ENCODE results near the gene RAVER2. TPM values are rescaled to one million over a fixed set of nuclear protein-coding genes. Genes with fewer than 3 reads are reported as not detected.

Gene RAVER2
- total RNA-seq, 1 experiment from 2014 or later = 20.3 TPM

DNA sequence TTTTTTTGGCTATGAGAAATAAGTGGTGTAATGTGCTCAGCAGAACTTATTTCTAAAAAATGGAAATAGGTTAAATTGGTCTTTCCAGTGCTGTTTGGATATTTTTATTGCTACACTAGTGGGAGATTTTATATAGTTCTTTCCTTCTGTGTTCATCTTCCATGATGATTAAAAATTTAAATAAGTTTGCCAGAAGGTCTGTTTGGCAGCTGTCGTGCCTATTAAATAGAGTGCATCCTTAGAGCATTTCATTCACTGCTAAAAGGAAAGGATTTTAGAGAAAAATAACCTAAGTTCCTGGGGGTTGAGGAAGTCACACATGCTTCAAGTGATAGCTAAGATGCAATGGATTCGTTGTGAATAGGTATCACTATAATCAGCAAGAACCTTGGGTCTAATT lies 29.7 kb upstream of the RAVER2 start:
- ChIA-PET CTCF (no interaction called here), POLR2A (no interaction called here)
- no peak for ATAC-seq
- H3K9me3 Mint-ChIP-seq = peaks cover 22% of the 10 kb centered on the region
- TF ChIP-seq ETV6 (CRISPR knock-in tag; IDR thresholded peaks at IDR 0.05) = no peak
- no peak for TF ChIP-seq ZNF121 (CRISPR knock-in tag; IDR thresholded peaks at IDR 0.05)
- no peak for TF ChIP-seq TCF7 (CRISPR knock-in tag; IDR thresholded peaks at IDR 0.05; ENCODE audit: low read depth)
- TF ChIP-seq NR2C2 (CRISPR knock-in tag; IDR thresholded peaks at IDR 0.05) = no peak
- TF ChIP-seq ZNF219 (CRISPR knock-in tag; IDR thresholded peaks at IDR 0.05; ENCODE audit: borderline replicate concordance) = no peak
- TF ChIP-seq, protein P1, sequence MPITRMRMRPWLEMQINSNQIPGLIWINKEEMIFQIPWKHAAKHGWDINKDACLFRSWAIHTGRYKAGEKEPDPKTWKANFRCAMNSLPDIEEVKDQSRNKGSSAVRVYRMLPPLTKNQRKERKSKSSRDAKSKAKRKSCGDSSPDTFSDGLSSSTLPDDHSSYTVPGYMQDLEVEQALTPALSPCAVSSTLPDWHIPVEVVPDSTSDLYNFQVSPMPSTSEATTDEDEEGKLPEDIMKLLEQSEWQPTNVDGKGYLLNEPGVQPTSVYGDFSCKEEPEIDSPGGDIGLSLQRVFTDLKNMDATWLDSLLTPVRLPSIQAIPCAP (CRISPR knock-in tag; IDR thresholded peaks at IDR 0.05) = no peak
- TF ChIP-seq ZBTB21 (CRISPR knock-in tag; IDR thresholded peaks at IDR 0.05; ENCODE audit: borderline replicate concordance) = no peak
- no peak for TF ChIP-seq RORB (CRISPR knock-in tag; IDR thresholded peaks at IDR 0.05)
- TF ChIP-seq, protein P2, sequence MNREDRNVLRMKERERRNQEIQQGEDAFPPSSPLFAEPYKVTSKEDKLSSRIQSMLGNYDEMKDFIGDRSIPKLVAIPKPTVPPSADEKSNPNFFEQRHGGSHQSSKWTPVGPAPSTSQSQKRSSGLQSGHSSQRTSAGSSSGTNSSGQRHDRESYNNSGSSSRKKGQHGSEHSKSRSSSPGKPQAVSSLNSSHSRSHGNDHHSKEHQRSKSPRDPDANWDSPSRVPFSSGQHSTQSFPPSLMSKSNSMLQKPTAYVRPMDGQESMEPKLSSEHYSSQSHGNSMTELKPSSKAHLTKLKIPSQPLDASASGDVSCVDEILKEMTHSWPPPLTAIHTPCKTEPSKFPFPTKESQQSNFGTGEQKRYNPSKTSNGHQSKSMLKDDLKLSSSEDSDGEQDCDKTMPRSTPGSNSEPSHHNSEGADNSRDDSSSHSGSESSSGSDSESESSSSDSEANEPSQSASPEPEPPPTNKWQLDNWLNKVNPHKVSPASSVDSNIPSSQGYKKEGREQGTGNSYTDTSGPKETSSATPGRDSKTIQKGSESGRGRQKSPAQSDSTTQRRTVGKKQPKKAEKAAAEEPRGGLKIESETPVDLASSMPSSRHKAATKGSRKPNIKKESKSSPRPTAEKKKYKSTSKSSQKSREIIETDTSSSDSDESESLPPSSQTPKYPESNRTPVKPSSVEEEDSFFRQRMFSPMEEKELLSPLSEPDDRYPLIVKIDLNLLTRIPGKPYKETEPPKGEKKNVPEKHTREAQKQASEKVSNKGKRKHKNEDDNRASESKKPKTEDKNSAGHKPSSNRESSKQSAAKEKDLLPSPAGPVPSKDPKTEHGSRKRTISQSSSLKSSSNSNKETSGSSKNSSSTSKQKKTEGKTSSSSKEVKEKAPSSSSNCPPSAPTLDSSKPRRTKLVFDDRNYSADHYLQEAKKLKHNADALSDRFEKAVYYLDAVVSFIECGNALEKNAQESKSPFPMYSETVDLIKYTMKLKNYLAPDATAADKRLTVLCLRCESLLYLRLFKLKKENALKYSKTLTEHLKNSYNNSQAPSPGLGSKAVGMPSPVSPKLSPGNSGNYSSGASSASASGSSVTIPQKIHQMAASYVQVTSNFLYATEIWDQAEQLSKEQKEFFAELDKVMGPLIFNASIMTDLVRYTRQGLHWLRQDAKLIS (CRISPR knock-in tag; IDR thresholded peaks at IDR 0.05; ENCODE audit: borderline replicate concordance) = no peak
- no peak for TF ChIP-seq TEAD4 (CRISPR knock-in tag; IDR thresholded peaks at IDR 0.05)
- no peak for TF ChIP-seq NFYB (CRISPR knock-in tag; conservative IDR thresholded peaks at IDR 0.05; ENCODE audit: low read depth)
- TF ChIP-seq ATF1 (CRISPR knock-in tag; IDR thresholded peaks at IDR 0.05) = no peak
- TF ChIP-seq FOXK1 (CRISPR knock-in tag; IDR thresholded peaks at IDR 0.05) = no peak
- no peak overlapping the region for H3K27ac Mint-ChIP-seq
- peaks cover 12% of the 10 kb centered on the region for H3K4me1 Mint-ChIP-seq
- H3K27me3 Mint-ChIP-seq (ENCODE audit: low read depth) = peaks cover 7% of the 10 kb centered on the region
- H3K36me3 Mint-ChIP-seq = peaks cover 11% of the 10 kb centered on the region
- no peak overlapping the region for H3K4me3 Mint-ChIP-seq
- no peak for DNase-seq (ENCODE audit: low spot score)

DNA sequence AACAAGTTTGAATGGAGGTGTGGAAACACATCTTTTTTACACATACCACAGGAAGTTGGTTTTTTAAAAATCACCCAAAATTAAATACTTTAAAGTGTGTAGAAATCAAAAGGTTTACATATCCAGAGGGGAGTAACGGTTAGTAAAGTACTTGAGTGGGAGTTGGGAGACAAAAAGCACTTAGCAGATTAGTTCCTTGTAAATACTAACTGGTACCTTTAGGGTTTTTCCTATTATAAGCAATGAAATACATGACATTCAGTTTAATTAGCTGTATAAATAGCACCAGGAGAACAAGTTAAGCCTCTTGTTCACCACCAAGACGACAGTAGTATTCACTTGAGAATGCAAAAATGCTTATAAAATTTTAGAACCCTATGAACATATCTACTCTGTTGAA lies 23.7 kb upstream of the RAVER2 start:
- peaks cover 28% of the 10 kb centered on the region for H3K27me3 Mint-ChIP-seq (ENCODE audit: low read depth)
- H3K4me1 Mint-ChIP-seq = no peaks in the 10 kb centered on the region
- peaks cover 22% of the 10 kb centered on the region for H3K9me3 Mint-ChIP-seq
- peaks cover 11% of the 10 kb centered on the region for H3K36me3 Mint-ChIP-seq
- ATAC-seq (no peak), DNase-seq (ENCODE audit: low spot score) (no peak)
- no peak overlapping the region for H3K4me3 Mint-ChIP-seq
- TF ChIP-seq ZNF232 (CRISPR knock-in tag; IDR thresholded peaks at IDR 0.05) = no peak
- TF ChIP-seq NFE2L1 (CRISPR knock-in tag; IDR thresholded peaks at IDR 0.05) = no peak
- no peak for TF ChIP-seq ATF1 (CRISPR knock-in tag; IDR thresholded peaks at IDR 0.05)
- TF ChIP-seq GRHL2 (CRISPR knock-in tag; IDR thresholded peaks at IDR 0.05; ENCODE audit: insufficient replicate concordance, severe bottlenecking) = no peak
- no peak for TF ChIP-seq ZNF121 (CRISPR knock-in tag; IDR thresholded peaks at IDR 0.05)
- TF ChIP-seq, protein P3, sequence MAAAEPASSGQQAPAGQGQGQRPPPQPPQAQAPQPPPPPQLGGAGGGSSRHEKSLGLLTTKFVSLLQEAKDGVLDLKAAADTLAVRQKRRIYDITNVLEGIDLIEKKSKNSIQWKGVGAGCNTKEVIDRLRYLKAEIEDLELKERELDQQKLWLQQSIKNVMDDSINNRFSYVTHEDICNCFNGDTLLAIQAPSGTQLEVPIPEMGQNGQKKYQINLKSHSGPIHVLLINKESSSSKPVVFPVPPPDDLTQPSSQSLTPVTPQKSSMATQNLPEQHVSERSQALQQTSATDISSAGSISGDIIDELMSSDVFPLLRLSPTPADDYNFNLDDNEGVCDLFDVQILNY (CRISPR knock-in tag; IDR thresholded peaks at IDR 0.05) = no peak
- TF ChIP-seq ELF4 (CRISPR knock-in tag; IDR thresholded peaks at IDR 0.05; ENCODE audit: low read depth) = no peak
- TF ChIP-seq ZNF671 (CRISPR knock-in tag; IDR thresholded peaks at IDR 0.05) = no peak
- TF ChIP-seq TCF7 (CRISPR knock-in tag; IDR thresholded peaks at IDR 0.05; ENCODE audit: low read depth) = no peak
- TF ChIP-seq ZNF263 (CRISPR knock-in tag; IDR thresholded peaks at IDR 0.05; ENCODE audit: low read depth) = no peak
- no peak for TF ChIP-seq KAT7 (CRISPR knock-in tag; IDR thresholded peaks at IDR 0.05; ENCODE audit: borderline replicate concordance)
- ChIA-PET POLR2A (no interaction called here), CTCF (no interaction called here)
- no peak overlapping the region for H3K27ac Mint-ChIP-seq
